Mucosa of descending colon (tissue), 3 donors: Measurements from ENCODE around the gene ST6GALNAC1. TPM values are rescaled to one million over a fixed set of nuclear protein-coding genes. Genes with fewer than 3 reads are reported as not detected.

Experiments used
- ATAC-seq: fragments of 200-7000 bp; cut with Tn5 transposase; one replicate; pipeline ENCODE4 v1.9.1; 2020; ENCODE audit warnings: mild to moderate bottlenecking, moderate library complexity
- DNase-seq, 3 donors: peaks; one replicate each; pipeline ENCODE4 v3.0.0-alpha.2; 2020
- H3K36me3 ChIP-seq: fragments of 200-600 bp; one replicate; pipeline ENCODE4 v1.8.0; 2021; ENCODE audit warnings: low read depth, mild to moderate bottlenecking
- H3K4me1 ChIP-seq: fragments of 200-600 bp; one replicate; pipeline ENCODE4 v1.8.0; 2021; ENCODE audit warnings: low read depth, mild to moderate bottlenecking
- H3K4me3 ChIP-seq: fragments of 200-600 bp; one replicate; pipeline ENCODE4 v1.8.0; 2021; ENCODE audit warnings: mild to moderate bottlenecking
- H3K9me3 ChIP-seq: fragments of 200-600 bp; one replicate; pipeline ENCODE4 v1.8.0; 2021; ENCODE audit warnings: mild to moderate bottlenecking
- CTCF ChIP-seq: fragments of 200-600 bp; IDR thresholded peaks from one replicate; pipeline ENCODE4 v1.8.0; 2022; ENCODE audit warnings: antibody characterized with exemption, mild to moderate bottlenecking
- intact Hi-C, 2 donors: fragments of 100-400 bp; cut with DNase I in 1 of 2; cut with micrococcal nuclease in 1 of 2; formaldehyde crosslinking; loops; one replicate each; pipeline versions ENCODE4 v1.11.0 to v1.11.1; 2022; cut with DNase I, micrococcal nuclease
- total RNA-seq, 3 donors: library from RNA; stranded (reverse); fragmentation: NEBNext Ultra II Directional in 2 of 3; extraction: Animal tissue kit (Norgen Biotek cat#: 25700) in 2 of 3; gene quantifications; one replicate each; pipeline versions ENCODE4 v1.2.1 to v1.2.4, GENCODE V29; 2021 to 2023
- donor health status: DM: no; HTN: no; CAD: no; lungs with moderate emphysema.
- donor health status: DM: no; HTN: no; CAD: no.
- donor health status: DM: no; HTN: yes; CAD: no.

ST6GALNAC1 gene
- total RNA-seq, 3 donors from 2014 or later = 90.2 to 363 (median 336) TPM

- intact Hi-C loops = no loop called here
- no peak for TF ChIP-seq CTCF
- DNase-seq (no peak), ATAC-seq (peak; percentile 33)
- H3K9me3 ChIP-seq = no peaks in the 10 kb centered on the region
- H3K36me3 ChIP-seq = no peaks in the 10 kb centered on the region
- H3K4me3 ChIP-seq = no peak overlapping the region
- peaks cover 9% of the 10 kb centered on the region for H3K4me1 ChIP-seq
Observed at GRCh38 chr17:76650504-76650903, 6.9 kb upstream of the ST6GALNAC1 start.

GRCh38 chr17:76646712-76647111 is 3.2 kb upstream of the ST6GALNAC1 start:
- H3K4me1 ChIP-seq = peaks cover 15% of the 10 kb centered on the region
- no peak for TF ChIP-seq CTCF
- intact Hi-C loops = no loop called here
- H3K4me3 ChIP-seq = no peak overlapping the region
- DNase-seq (no peak), ATAC-seq (no peak)
- H3K36me3 ChIP-seq = no peaks in the 10 kb centered on the region
- no peaks in the 10 kb centered on the region for H3K9me3 ChIP-seq

- DNase-seq = peak in 2 of 3 donors; percentile 61 to 68
- intact Hi-C loops = no loop called here
- ATAC-seq = peak; percentile 66
- no peaks in the 10 kb centered on the region for H3K36me3 ChIP-seq
- no peak for TF ChIP-seq CTCF
- peaks cover 15% of the 10 kb centered on the region for H3K4me1 ChIP-seq
- H3K9me3 ChIP-seq = no peaks in the 10 kb centered on the region
- H3K4me3 ChIP-seq = no peak overlapping the region
Observed at GRCh38 chr17:76645481-76645880, 1.9 kb upstream of the ST6GALNAC1 start.

GRCh38 chr17:76644995-76645394 is 1.4 kb upstream of the ST6GALNAC1 start:
- peaks cover 19% of the 10 kb centered on the region for H3K4me1 ChIP-seq
- peak in 2 of 3 donors; percentile 50 to 81 for DNase-seq
- no peaks in the 10 kb centered on the region for H3K36me3 ChIP-seq
- ATAC-seq = peak; percentile 63
- intact Hi-C loops = no loop called here
- no peaks in the 10 kb centered on the region for H3K9me3 ChIP-seq
- no peak overlapping the region for H3K4me3 ChIP-seq
- TF ChIP-seq CTCF = no peak

GRCh38 chr17:76642994-76643393 is 563 bp downstream of the ST6GALNAC1 start:
- intact Hi-C loops = no loop called here
- peak; percentile 5 for ATAC-seq
- H3K4me1 ChIP-seq = peaks cover 18% of the 10 kb centered on the region
- DNase-seq = no peak
- H3K9me3 ChIP-seq = no peaks in the 10 kb centered on the region
- H3K4me3 ChIP-seq = peak overlapping the region; percentile 31
- TF ChIP-seq CTCF = no peak
- H3K36me3 ChIP-seq = no peaks in the 10 kb centered on the region

GRCh38 chr17:76642032-76642561 is 1.5 kb downstream of the ST6GALNAC1 start:
- Histone ChIP-seq H3K36me3 (no peaks in the 10 kb centered on the region), H3K4me1 (peaks cover 16% of the 10 kb centered on the region), H3K4me3 (peak overlapping the region; percentile 31), H3K9me3 (no peaks in the 10 kb centered on the region)
- intact Hi-C loops = no loop called here
- TF ChIP-seq CTCF = no peak
- no peak for ATAC-seq
- DNase-seq = no peak
